H1 (cell line): ENCODE data around the gene NDUFB8.

Source experiments
- CREB1 ChIP-seq: IDR thresholded peaks from 2 replicates; pipeline ENCODE4 v1.6.1; 2012; ENCODE audit warnings: inconsistent platforms
- FOSL1 ChIP-seq: IDR thresholded peaks from 2 replicates; pipeline ENCODE4 v1.6.1; 2011; ENCODE audit warnings: mild to moderate bottlenecking, low read depth, low read length, moderate library complexity; ENCODE audit not compliant: insufficient read depth
- HDAC6 ChIP-seq: IDR thresholded peaks from one replicate; pipeline ENCODE4 v1.7.1; 2012; ENCODE audit warnings: low read depth, mild to moderate bottlenecking, inconsistent platforms, low read length, moderate library complexity
- KDM1A ChIP-seq: fragments of 200-600, 300-600 bp; sonication (generic); IDR thresholded peaks from 2 replicates; pipeline ENCODE4 v1.7.1; 2016; ENCODE audit warnings: mild to moderate bottlenecking, low read length, borderline replicate concordance
- POLR2A ChIP-seq, 2 experiments: IDR thresholded peaks; 1 replicate in 1 of 2; 2 replicates in 1 of 2; pipeline ENCODE4 v1.6.1; 2011; ENCODE audit warnings: low read depth in 2 of 2, low read length in 2 of 2, mild to moderate bottlenecking in 2 of 2; ENCODE audit errors: control extremely low read depth in 1 of 2
- TCF12 ChIP-seq: IDR thresholded peaks from 2 replicates; pipeline ENCODE4 v1.6.1; 2011; ENCODE audit warnings: low read depth, mild to moderate bottlenecking, low read length
- YY1 ChIP-seq: IDR thresholded peaks from 2 replicates; pipeline ENCODE4 v1.6.1; 2011; ENCODE audit warnings: low read depth, mild to moderate bottlenecking, low read length
- ZNF274 ChIP-seq: IDR thresholded peaks from 2 replicates; pipeline ENCODE4 v1.7.0; 2012; ENCODE audit warnings: low read length, borderline replicate concordance; ENCODE audit errors: extremely low read depth
- TF ChIP-seq, protein P1 (sequence below), 3 experiments: IDR thresholded peaks; 1 replicate in 2 of 3; 2 replicates in 1 of 3; pipeline versions ENCODE4 v1.5.1 to v1.6.1; 2011; ENCODE audit warnings: low read length in 3 of 3, mild to moderate bottlenecking in 3 of 3, inconsistent platforms in 2 of 3, low read depth in 1 of 3, moderate library complexity in 1 of 3; ENCODE audit not compliant: insufficient read depth in 1 of 3; ENCODE audit errors: control extremely low read depth in 1 of 3

DNA sequence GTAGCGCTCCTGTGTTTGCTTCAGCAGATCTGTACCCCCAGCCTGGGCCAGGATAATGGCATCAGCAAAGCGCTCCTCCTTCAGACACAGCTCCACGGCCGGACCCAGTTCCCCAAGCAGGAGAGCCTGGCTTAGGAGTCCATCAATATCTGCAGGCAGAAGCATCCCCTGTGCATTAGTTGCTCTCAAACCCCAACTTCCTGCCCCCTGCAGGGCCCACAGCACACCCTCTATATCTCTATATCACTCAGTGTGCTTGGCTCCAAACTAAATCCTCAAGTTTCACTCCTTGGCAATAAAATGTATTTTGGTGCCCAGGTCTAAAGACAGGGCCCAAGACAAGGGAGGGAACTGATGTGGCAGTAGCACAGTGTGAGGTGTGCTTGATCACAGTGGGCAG, 31.6 kb downstream of the NDUFB8 start:
- TF ChIP-seq, protein P1, sequence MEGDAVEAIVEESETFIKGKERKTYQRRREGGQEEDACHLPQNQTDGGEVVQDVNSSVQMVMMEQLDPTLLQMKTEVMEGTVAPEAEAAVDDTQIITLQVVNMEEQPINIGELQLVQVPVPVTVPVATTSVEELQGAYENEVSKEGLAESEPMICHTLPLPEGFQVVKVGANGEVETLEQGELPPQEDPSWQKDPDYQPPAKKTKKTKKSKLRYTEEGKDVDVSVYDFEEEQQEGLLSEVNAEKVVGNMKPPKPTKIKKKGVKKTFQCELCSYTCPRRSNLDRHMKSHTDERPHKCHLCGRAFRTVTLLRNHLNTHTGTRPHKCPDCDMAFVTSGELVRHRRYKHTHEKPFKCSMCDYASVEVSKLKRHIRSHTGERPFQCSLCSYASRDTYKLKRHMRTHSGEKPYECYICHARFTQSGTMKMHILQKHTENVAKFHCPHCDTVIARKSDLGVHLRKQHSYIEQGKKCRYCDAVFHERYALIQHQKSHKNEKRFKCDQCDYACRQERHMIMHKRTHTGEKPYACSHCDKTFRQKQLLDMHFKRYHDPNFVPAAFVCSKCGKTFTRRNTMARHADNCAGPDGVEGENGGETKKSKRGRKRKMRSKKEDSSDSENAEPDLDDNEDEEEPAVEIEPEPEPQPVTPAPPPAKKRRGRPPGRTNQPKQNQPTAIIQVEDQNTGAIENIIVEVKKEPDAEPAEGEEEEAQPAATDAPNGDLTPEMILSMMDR (IDR thresholded peaks at IDR 0.05; ENCODE audit: control extremely low read depth in 1 of 3, insufficient read depth in 1 of 3, low read depth in 1 of 3, low read length in 3 of 3), result no peak
- TF ChIP-seq TCF12 (no peak), HDAC6 (no peak), YY1 (no peak), FOSL1 (no peak), POLR2A (IDR thresholded peaks at IDR 0.05; ENCODE audit: control extremely low read depth in 1 of 2, low read depth in 2 of 2, low read length in 2 of 2) (no peak), CREB1 (no peak), KDM1A (no peak), ZNF274 (no peak)
